Peyer's patch (tissue), 4 donors: ENCODE measurements around the gene SH3BGRL3.

ENCODE experiments used
- POLR2A ChIP-seq, 2 donors: fragments of 450-650 bp; IDR thresholded peaks; one replicate each; pipeline ENCODE4 v1.5.1; 2017; ENCODE audit warnings: antibody characterized with exemption in 2 of 2, mild to moderate bottlenecking in 2 of 2, moderate library complexity in 2 of 2
- TF ChIP-seq, protein P1 (sequence below), 6 experiments: fragments of 450-650 bp in 4 of 6; fragments of 200-600 bp in 2 of 6; sonication (generic) in 1 of 6; IDR thresholded peaks; one replicate each; pipeline ENCODE4 v1.5.1; 2017 to 2019; ENCODE audit warnings: antibody characterized with exemption in 6 of 6, mild to moderate bottlenecking in 3 of 6, moderate library complexity in 1 of 6

- TF ChIP-seq, protein P1, sequence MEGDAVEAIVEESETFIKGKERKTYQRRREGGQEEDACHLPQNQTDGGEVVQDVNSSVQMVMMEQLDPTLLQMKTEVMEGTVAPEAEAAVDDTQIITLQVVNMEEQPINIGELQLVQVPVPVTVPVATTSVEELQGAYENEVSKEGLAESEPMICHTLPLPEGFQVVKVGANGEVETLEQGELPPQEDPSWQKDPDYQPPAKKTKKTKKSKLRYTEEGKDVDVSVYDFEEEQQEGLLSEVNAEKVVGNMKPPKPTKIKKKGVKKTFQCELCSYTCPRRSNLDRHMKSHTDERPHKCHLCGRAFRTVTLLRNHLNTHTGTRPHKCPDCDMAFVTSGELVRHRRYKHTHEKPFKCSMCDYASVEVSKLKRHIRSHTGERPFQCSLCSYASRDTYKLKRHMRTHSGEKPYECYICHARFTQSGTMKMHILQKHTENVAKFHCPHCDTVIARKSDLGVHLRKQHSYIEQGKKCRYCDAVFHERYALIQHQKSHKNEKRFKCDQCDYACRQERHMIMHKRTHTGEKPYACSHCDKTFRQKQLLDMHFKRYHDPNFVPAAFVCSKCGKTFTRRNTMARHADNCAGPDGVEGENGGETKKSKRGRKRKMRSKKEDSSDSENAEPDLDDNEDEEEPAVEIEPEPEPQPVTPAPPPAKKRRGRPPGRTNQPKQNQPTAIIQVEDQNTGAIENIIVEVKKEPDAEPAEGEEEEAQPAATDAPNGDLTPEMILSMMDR (IDR thresholded peaks at IDR 0.05), result peak in 3 of 6 experiments; percentile 22 to 35 (median 35)
- peak; percentile 98 to 99 for TF ChIP-seq POLR2A (IDR thresholded peaks at IDR 0.05)
Observed at GRCh38 chr1:26279456-26280332, at the start of gene SH3BGRL3.
